Ovary (tissue), 3 donors: ENCODE measurements around the gene SPAG5.

ENCODE experiments used
- CTCF ChIP-seq, 3 donors: fragments of 450-650 bp in 2 of 3; fragments of 200-600 bp in 1 of 3; IDR thresholded peaks; one replicate each; pipeline versions ENCODE4 v1.5.1 to v1.8.0; 2016 to 2022; ENCODE audit warnings: antibody characterized with exemption in 3 of 3, mild to moderate bottlenecking in 1 of 3
- POLR2A ChIP-seq: fragments of 450-650 bp; IDR thresholded peaks from one replicate; pipeline ENCODE4 v1.6.1; 2017; ENCODE audit warnings: antibody characterized with exemption, mild to moderate bottlenecking, moderate library complexity
- donor health status: DM: no; HTN: no; CAD: no.

GRCh38 chr17:28643983-28644786, 45.4 kb upstream of the SPAG5 start:
- peak in 1 of 3 donors; percentile 32 for TF ChIP-seq CTCF (IDR thresholded peaks at IDR 0.05)
- no peak for TF ChIP-seq POLR2A
